Measurements from ENCODE around the gene GNL3. TPM values are rescaled to one million over a fixed set of nuclear protein-coding genes. Genes with fewer than 3 reads are reported as not detected.

Gene GNL3
- polyA plus RNA-seq (2012; ENCODE audit: insufficient read length, low read depth), result 72.7 TPM

- TF ChIP-seq SIN3A (IDR thresholded peaks at IDR 0.05; ENCODE audit: borderline replicate concordance, insufficient read depth, low read length) (peak; percentile 64; the same call in 1 of the 2 replicates), REST (IDR thresholded peaks at IDR 0.05; ENCODE audit: insufficient read depth in 1 of 2, low read depth in 2 of 2, low read length in 2 of 2) (peak; percentile 23 to 49; a peak in 2 of 4 replicates), POLR2AphosphoS5 (IDR thresholded peaks at IDR 0.05; ENCODE audit: low read depth, low read length) (peak; percentile 89), FOXP2 (optimal IDR thresholded peaks at IDR 0.05; ENCODE audit: borderline replicate concordance, extremely low read depth, extremely low read length, insufficient read depth) (peak; percentile 94), TAF1 (IDR thresholded peaks at IDR 0.05; ENCODE audit: borderline replicate concordance, insufficient read depth, low read length) (peak; percentile 95)
Measured at GRCh38 chr3:52685709-52686691, at the start of gene GNL3, which contains the start of gene PBRM1. TSS of gene GNL3 (plus strand) at chr3:52686032. CDS start at chr3:52686093, 61 bp downstream. TSS of gene PBRM1 (minus strand) at chr3:52685913.

- TF ChIP-seq FOXP2 (optimal IDR thresholded peaks at IDR 0.05; ENCODE audit: borderline replicate concordance, extremely low read depth, extremely low read length, insufficient read depth) (no peak), POLR2AphosphoS5 (IDR thresholded peaks at IDR 0.05; ENCODE audit: low read depth, low read length) (no peak), SIN3A (IDR thresholded peaks at IDR 0.05; ENCODE audit: borderline replicate concordance, insufficient read depth, low read length) (no peak), TAF1 (IDR thresholded peaks at IDR 0.05; ENCODE audit: borderline replicate concordance, insufficient read depth, low read length) (no peak), REST (IDR thresholded peaks at IDR 0.05; ENCODE audit: insufficient read depth in 1 of 2, low read depth in 2 of 2, low read length in 2 of 2) (no peak)
Measured at GRCh38 chr3:52636673-52637072, 49.2 kb upstream of the GNL3 start.

- TF ChIP-seq REST (IDR thresholded peaks at IDR 0.05; ENCODE audit: insufficient read depth in 1 of 2, low read depth in 2 of 2, low read length in 2 of 2) (no peak), FOXP2 (optimal IDR thresholded peaks at IDR 0.05; ENCODE audit: borderline replicate concordance, extremely low read depth, extremely low read length, insufficient read depth) (no peak), TAF1 (IDR thresholded peaks at IDR 0.05; ENCODE audit: borderline replicate concordance, insufficient read depth, low read length) (no peak), SIN3A (IDR thresholded peaks at IDR 0.05; ENCODE audit: borderline replicate concordance, insufficient read depth, low read length) (no peak), POLR2AphosphoS5 (IDR thresholded peaks at IDR 0.05; ENCODE audit: low read depth, low read length) (no peak)
Measured at GRCh38 chr3:52645549-52645948, 40.3 kb upstream of the GNL3 start.

GRCh38 chr3:52649461-52650210, 36.2 kb upstream of the GNL3 start:
- no peak for TF ChIP-seq TAF1 (IDR thresholded peaks at IDR 0.05; ENCODE audit: borderline replicate concordance, insufficient read depth, low read length)
- no peak for TF ChIP-seq SIN3A (IDR thresholded peaks at IDR 0.05; ENCODE audit: borderline replicate concordance, insufficient read depth, low read length)
- TF ChIP-seq POLR2AphosphoS5 (IDR thresholded peaks at IDR 0.05; ENCODE audit: low read depth, low read length), result no peak
- TF ChIP-seq REST (IDR thresholded peaks at IDR 0.05; ENCODE audit: insufficient read depth in 1 of 2, low read depth in 2 of 2, low read length in 2 of 2), result no peak

Measured in PFSK-1 (cell line).